GM21367 (cell line): ENCODE measurements around the gene SLC44A1.
"Not testable (repeated sequence)": the region's sequence is repeated elsewhere in the genome, so short reads cannot be mapped to it uniquely, and the experiment has no call there.

Experiments
- ATAC-seq: cut with Tn5 transposase; IDR thresholded peaks from one replicate; pipeline ENCODE4 v1.9.1; 2021; ENCODE audit not compliant: unreplicated experiment

The SLC44A1 gene

DNA sequence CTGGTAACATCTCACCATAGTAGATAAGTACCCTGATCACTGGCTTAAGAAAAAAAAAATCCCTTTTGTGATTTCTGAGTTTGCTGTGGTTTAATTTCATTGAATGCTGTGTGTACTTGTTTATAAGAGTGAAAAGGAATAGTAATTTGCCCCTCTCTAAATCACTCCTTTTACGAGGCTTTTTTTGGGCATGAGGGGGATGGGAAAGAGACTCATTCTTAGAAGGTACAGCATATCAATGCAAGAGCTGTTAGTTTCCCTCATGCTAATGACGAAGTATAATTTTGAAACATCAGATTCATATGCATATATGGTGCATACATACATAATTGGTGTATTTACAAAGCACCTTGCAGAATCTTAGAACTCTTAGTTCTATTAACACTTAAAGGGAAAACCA is 2.4 kb upstream of the SLC44A1 start:
- no peak for ATAC-seq

DNA sequence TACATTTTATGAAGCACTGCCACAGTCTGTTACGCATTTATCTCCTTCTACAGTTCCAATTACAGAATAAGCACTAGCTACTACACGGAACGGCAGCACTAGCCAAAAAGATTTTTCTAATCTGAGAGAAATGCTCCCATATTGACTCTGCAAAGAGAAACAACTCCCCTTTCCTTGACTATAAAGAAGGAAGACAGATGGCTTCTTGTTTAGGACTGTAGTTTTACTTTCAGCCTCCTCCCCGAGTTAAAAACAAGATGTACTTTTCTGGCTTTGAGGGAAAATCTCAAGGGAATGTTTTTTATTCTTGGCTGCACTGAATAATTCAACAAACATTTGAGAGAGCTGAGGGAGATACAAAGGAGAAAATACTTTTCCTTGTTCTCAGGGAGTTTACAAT is 1.9 kb upstream of the SLC44A1 start:
- ATAC-seq = no peak

DNA sequence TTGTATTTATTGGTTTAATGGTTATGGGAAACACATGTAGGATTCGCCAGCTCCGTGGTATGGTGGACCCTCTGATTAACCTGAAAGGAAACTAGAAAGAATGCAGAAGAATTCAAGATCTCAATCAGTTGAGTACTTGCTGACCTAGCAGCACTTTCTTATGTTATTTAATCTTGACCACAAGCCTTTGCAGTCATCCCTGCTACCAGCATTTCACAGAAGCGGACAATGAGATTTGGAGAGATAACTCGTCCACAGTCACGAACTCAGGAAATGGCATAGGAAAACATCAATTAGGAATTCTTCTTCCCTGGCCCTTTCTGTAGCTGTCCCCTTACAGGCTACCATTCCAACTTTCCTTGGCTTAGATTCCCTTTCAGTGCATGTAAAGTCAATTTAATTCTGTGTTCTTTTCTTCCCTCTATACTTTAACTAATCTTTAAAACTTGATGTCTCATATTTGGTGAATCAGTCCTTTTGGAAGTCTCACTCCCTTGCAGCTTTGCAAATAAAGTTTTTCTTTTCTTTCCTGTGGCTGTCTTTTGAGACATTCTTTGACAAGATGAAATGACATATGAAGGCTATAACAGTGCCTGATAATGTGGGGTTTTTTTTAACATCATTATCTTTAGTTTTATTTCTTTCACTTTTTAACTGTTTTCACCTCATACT is 1.3 kb upstream of the SLC44A1 start:
- ATAC-seq = no peak

DNA sequence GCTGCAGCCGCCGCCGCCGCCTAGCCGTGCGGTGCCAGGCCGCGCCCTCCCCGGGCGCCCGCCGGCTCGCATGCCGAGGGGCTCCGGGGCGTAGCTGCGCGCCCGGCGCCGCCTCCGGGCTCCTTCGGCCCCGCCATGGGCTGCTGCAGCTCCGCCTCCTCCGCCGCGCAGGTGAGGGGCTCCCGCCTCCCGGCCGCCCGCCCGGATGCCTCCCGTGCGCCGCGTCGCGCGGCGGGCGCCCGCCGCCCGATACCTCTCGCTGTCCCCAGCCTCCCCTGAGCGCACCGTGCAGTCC is 230 bp downstream of the SLC44A1 start:
- peak; percentile 45 for ATAC-seq

DNA sequence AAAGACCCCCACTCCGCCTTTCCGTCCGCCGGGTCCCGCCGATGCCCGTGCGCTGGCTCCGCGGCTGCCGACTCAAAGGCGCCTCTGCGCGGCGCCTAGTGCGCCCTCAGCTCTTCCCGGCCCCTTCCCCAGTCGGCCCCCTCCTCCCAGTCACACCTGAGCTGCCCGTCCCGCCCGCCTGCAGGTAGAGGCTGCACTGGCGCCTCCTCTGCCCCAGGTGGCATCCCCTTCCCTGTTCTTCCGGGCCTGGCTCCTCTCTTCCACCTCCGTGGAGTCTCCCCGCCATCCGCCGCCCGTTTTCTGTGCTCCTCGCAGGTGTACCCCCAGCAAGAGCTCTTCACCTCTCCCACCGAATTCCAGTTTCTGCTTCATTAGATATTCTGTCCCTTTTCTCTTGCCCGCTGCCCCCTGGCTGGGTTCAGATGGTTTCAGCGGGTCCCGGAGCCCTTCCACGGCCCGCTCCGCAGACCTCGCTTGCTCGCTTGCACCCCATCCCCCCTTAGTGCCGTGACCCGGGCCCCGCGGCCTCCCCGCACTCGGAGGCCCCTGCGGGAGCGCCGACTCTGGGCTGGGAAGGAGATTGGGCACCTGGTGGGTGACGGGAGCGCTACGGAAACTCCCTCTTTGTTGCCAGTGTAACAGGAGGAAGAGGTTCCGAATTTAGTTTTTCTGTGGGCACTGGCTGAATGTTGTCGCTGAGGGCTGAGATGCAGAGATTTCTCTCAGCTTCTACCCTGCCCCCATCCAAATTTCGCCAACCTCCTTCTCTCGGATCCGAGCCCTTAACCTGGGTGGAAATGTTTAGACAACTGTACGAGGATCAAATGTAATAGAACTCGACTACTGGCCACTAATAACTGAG is 809 bp downstream of the SLC44A1 start:
- peak; percentile 6 for ATAC-seq

DNA sequence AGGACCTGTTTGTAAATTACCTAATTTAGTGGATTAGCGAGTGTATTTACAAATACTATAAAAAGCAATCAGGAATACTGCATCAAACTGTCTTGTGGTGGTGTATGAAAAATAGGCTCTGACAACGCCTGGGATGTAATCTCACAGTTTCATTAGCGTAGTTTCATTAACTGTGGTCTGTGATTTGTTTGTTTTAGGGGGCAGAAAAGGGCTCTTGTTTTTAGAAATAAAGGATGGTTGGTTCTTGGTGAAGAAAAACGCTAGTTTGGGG is 1.4 kb downstream of the SLC44A1 start:
- no peak for ATAC-seq

DNA sequence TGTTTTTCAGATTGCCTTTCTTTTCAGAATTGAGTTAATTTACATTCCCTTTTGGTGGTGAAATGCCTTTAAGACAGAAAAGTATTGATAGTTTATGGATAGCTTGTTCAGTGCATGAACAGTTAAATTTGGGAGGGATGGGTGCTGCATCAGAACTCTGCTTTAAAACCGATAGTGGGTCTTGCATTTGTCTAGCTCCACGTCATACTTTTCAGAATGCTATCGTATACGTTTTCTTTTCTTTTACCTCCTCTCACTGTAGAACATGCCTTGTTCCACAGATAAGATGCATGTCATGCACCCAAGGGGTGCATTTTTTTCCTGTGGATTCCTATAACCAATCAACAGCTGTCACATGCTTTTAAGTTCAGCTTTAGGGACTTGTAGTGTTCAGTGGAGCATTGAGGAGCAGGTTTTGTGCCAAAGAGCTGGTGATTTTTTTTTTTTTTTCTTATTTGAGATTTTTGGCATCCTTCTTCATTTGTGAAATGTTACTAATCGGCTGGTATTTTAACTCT is 2.3 kb downstream of the SLC44A1 start:
- ATAC-seq = no peak

DNA sequence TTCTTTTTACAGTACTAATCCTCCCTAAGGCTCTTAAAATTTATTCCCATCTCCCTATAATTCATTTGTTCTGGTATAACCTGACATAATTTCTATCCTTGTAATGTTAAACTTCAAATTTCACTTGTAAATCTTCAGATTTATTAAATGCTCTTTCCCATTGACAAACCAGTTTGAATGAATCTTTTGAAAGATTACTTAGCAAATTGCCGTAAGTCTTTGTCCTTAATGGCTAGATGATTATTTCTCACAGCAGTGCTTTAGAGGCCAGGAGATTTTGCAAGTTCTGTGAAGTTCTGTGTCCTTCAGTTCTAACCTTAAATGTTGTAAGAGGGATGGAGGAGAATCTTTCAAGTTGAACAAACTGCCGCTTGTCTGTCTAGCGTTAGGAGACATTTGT is 4.2 kb downstream of the SLC44A1 start:
- no peak for ATAC-seq

DNA sequence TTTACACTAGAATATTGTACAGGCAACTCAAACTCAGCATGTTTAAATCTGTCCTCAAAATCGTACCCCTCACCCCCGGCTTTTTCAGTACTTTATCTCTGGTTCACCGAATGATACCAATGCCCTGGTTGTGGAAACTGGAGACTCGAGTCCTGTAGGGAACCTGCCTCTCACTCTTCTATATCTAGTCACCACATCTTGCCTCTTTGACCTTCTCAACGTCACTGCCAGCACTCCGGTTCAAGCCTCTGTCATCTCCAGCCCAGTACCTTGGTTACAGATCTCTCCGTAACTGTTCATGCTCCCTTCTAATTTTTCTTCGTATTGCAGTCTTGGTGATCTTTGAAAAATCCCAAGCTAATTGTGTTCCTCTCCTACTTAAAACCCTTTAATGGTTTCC is 6.7 kb downstream of the SLC44A1 start:
- ATAC-seq = no peak

DNA sequence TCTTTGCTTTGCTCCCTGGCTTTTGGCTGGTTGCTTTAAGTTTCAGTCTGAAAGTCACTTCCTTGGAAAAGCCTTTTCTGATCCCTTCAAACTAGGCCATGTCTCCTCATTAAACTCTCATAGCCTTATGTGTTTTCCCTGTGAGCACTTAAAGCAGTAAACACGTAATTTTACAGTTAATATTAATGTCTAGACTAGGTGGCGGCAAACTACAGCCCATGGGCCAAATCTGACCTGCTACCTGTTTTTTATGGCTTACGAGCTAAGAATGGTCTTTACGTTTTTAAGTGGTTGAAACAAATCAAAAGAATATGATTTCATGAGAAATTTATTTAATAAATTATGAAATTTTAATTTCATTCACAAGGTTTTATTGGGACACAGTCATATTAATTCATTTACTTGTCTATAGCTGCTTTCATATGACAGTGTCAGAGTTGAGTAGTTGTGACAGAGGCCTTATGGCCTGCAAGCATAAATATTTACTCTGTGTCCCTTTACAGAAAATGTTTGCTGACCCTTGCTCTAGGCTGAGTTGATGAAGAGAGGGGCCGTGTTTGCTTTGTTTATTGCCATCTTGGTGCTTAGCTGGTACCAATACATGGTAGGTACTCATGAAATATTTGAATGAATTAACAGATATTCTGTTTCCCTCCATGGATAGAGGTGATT is 7.4 kb downstream of the SLC44A1 start:
- no peak for ATAC-seq

DNA sequence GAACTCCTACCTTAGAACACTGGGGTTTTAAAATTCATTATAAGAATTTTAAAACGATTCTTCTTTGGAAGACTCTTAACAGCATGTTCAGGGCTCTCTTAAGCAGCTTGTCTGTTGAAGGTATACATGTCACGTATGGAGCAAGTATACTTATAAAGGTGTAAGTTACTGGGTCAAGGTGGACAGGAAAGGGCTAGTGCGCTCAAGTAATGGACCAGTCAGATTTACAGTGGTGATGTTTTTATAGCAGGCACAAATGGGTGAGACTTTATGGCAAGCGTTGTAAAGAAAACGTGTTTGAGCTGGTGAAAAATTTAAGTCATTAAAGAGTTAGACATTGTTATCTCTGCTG is 7.9 kb downstream of the SLC44A1 start:
- no peak for ATAC-seq

DNA sequence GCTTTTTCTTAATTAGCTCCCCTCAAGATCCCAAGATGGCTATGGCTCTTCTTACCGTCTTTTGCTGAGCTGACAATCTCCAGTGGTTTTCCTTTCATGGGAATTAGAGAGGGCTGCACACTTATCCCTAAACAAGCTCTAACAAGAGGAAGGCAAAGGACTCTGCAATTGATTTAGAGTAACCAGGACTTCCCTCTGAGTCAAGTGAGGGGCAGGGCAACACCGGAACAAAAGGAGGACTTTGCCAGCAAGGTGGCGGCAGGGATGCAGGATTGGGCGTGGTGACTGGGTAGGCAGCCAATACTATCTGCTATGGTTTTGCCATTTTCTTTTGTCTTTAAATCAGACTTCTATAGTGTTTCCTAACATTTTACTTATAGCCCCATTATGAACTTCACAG is 9.8 kb downstream of the SLC44A1 start:
- no peak for ATAC-seq

DNA sequence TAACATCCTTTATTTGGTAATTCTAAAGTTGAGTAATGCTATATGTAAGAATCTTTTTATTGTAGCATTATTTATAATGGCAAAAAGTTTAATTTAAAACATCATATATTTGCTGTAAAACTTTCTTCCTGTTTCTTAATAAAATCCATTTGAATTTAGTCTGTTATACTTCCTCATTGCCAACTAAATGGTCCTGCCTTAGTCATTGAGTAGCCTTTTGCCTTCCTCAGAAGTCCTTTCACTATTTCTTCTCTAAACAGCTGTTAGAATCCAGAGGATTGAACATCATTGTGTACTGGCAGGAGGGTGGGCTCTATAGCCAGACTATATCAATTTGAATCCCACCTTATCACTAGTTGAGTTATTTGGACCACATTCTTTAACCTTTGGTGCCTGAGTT is 11.0 kb downstream of the SLC44A1 start:
- no peak for ATAC-seq

DNA sequence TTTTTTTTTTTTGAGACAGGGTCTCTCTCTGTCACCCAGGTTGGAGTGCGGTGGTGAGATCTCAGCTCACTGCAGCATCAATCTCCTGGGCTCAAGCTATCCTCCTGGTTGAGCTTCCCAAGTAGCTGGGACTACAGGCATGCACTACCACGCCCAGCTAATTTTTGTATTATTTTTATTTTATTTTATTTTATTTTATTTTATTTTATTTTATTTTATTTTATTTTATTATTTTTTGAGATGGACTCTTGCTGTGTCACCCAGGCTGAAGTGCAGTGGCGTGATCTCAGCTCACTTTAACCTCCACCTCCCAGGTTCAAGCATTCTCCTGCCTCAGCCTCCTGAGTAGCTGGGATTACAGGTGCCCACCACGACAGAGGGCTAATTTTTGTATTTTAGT is 12.1 kb downstream of the SLC44A1 start:
- ATAC-seq = not testable (repeated sequence)

DNA sequence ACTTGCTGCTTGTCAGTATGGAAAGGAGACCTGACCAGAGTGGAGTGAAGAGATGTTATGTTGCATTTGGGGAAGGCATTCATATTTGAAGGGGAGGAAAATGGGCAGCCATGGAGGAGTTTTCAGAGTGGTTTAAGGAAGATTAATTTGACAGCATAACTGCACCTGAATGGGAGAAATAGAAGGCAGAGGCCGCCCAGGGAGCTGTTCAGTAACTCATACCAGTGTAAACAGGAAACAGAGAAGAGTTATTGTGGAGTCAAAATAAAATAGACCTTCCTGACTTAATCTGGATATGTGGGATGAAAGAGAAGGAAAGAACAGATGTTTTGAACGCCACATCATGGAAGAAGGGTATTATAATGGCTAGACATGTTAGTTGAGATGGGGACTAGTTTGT is 13.4 kb downstream of the SLC44A1 start:
- ATAC-seq = no peak

DNA sequence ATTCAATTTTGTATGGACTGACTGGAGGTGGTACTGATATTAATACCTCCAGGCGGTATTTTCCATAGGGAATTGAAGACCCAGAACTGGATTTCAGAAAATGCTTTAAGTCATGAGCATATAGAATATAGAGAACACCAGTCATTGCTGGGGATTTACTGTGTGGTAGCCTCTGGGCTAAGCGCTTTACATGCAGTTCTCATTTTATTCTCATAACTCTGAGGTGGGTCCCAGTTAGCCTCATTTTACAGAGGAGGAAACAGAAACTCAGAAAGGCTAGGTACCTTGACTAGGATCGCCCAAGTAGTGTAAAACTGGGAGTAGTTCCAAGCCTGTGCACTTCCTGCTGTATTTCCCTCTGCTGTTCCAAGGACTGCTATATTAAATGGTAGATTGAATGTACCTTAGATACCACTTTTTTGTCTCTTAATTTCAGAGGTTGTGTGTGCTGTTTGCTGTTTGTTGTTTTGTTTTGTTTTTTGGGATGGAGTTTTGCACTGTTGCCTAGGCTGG is 13.8 kb downstream of the SLC44A1 start:
- no peak for ATAC-seq

DNA sequence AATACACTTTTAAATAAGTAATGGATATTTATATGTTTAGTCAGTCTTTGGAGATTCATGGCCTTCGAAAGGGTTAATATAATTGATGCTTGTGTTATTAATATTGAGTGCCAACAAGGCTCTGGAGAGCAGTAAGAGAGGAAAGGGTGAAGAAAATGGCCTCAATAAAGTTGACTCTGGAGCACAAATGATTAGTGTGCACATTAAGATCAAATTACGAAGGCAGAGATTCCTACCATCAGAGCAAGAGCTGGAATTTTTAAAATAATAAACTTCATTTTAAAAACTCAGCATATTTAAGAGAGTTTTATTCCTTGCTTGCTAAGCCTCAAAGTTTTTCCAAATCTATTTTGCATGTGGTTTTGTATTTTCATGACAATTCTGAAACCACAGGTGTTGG is 14.8 kb downstream of the SLC44A1 start:
- no peak for ATAC-seq

DNA sequence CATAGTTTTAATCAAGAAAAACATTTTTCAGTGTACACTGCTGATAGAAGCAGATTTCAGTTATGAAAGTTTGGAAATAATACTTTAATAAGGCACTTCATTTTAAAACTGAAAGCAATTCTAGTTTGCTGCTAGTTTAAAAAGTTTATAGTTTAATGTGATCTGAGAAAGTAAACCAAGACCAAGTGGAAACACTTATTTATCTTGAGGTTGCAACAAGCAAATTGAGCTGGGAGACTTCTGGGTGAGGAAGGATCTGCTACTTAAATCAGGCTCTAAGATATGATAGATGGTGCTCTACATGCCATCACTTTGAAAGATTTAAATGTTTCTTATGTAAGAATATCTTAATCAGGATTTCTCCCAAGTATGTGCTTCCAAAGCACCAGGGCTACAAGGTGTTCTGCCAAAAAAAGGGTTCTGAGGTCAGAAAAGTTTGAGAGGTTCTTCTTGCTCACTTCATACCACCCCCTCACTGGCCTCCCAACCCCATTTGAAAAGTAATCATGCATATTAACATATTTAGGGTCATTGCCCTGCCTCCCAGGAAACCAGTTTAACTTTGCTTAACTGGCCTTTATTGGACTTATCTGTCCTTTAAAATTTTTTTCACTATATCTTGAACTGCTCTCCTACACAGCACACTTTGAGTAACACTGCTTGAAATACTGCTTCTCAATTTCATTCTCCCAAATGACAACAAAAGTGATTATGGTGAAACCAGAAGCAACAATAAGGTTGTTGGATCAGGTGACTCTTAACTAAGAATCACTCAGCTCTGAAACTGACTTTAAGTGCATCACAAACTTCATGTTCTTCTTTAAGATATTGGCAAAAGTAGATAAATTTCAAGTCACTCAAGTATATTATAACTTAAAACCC is 15.5 kb downstream of the SLC44A1 start:
- no peak for ATAC-seq

DNA sequence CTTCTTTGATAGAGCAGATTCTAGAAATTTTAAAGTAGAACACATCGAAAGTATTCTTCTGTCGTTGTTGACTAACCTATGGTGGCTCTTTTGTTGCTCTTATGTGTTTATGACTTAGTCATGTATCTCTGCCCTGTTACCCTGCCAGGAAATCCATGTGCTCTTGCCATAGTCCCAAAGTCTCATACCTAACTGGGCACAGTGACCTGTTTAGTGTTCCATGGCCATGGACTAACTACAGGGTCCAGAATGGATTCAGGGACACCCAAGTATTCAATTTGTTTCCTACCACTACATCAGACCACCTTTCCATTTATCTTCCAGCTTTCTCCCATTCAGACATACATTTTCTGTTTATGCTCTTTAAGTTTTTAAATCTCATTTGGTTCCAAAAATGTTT is 18.0 kb downstream of the SLC44A1 start:
- no peak for ATAC-seq

DNA sequence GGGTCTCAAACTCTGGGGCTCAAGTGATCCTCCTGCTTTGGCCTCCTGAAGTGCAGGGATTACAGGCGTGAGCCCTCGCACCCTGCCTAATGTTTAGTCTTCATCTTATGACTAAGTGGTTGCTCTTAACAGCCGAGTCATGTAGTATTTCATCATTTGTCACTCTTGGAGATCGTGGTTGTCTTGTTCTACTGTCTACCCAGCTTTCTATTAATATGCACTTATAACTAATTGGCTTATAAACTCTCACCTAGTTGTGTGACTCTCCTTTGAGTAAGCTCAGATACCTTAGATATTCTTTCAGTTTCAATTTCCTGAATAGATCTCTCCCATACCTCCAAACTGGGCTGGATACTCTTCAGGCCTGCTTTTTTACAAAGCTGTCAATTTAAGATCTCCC is 19.9 kb downstream of the SLC44A1 start:
- no peak for ATAC-seq

DNA sequence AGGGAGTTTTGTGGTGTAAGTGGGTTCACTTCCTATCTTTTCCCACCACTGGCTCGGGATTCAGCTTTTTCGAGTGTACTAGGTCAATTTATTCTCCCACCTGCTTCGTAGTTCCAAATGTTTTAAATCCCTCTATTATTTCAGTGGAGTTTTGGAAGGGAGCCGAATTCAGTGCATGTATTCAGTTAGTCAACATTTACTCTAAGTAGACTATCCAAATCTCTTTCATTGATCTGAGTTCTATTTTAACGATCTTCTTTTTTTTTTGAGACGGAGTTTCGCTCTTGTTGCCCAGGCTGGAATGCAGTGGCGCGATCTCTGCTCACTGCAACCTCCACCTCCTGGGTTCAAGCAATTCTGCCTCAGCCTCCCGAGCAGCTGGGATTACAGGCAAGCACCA is 23.8 kb downstream of the SLC44A1 start:
- not testable (repeated sequence) for ATAC-seq
